ENCODE results near the gene KCNN3. TPM values are rescaled to one million over a fixed set of nuclear protein-coding genes. Genes with fewer than 3 reads are reported as not detected.

The KCNN3 gene
- total RNA-seq, 4 donors from 2014 or later = 3.6 to 17.0 (median 12.4) TPM

DNA sequence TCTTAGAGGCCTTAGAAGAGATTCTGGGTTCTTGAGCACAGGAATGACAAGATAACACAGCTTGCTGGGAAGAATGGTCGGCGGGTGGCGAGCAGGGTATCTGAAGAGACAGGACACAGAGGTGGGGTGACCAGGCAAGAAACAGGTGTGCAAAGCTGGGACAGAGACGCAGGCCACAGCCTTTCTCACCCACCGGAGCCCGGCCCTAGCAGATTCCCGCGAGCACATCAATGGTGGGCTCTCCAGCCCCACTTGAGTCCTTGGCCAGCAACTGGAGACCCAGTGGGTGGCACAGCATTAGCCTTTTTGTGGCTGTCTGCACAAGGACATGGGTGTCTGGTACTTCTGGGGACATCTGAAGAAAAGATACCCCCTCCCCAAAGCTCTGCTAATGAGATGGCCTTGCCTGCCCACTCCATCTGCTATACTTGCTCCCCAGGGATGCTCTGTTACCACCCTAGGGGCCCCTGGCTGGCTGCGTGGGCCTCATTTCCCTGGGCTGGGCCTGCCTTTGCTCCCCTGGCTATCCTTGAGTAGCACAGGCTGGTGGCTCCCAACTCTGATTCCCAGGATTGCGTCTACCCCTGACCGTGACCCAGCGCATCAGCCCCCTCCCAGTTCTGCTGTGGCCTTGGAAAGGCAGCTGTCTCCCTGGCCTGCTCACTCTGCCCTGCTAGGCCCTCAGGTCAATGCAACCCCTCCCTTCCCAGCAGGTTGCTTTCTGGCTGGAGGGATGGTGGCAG, 134.8 kb downstream of the KCNN3 start:
- peaks cover 23 to 35% (median 29%) of the 10 kb centered on the region in 4 donors for H3K4me1 ChIP-seq
- no peaks in the 10 kb centered on the region for H3K36me3 ChIP-seq
- H3K4me3 ChIP-seq = no peak overlapping the region
- H3K27me3 ChIP-seq = no peaks in the 10 kb centered on the region
- no peak overlapping the region for H3K27ac ChIP-seq (replicated peaks in 1 of 4)
- H3K9me3 ChIP-seq = no peaks in the 10 kb centered on the region
- no peak for TF ChIP-seq CTCF (IDR thresholded peaks at IDR 0.05)
- TF ChIP-seq POLR2A (IDR thresholded peaks at IDR 0.05; ENCODE audit: low read depth) = no peak
- no peak for TF ChIP-seq EP300 (IDR thresholded peaks at IDR 0.05)
- no peak for TF ChIP-seq POLR2AphosphoS5 (IDR thresholded peaks at IDR 0.05)
- 98% methylated on average over 8 of the region's 12 CpGs for WGBS
- DNase-seq (ENCODE audit: extremely low spot score) = no peak
- intact Hi-C loops (cut with DNase I) = no loop called here

- no peaks in the 10 kb centered on the region for H3K27me3 ChIP-seq
- intact Hi-C loops (cut with DNase I) = no loop called here
- no peaks in the 10 kb centered on the region for H3K9me3 ChIP-seq
- WGBS = 73% methylated on average over 4 of the region's 4 CpGs
- H3K4me3 ChIP-seq = no peak overlapping the region
- no peak for TF ChIP-seq POLR2A (IDR thresholded peaks at IDR 0.05; ENCODE audit: low read depth)
- no peak for TF ChIP-seq POLR2AphosphoS5 (IDR thresholded peaks at IDR 0.05)
- no peak for TF ChIP-seq CTCF (IDR thresholded peaks at IDR 0.05)
- no peak for TF ChIP-seq EP300 (IDR thresholded peaks at IDR 0.05)
- H3K4me1 ChIP-seq = peaks cover 39 to 51% (median 45%) of the 10 kb centered on the region in 4 donors
- no peaks in the 10 kb centered on the region for H3K36me3 ChIP-seq
- DNase-seq (ENCODE audit: extremely low spot score) = no peak
- no peak overlapping the region for H3K27ac ChIP-seq (replicated peaks in 1 of 4)
Observed at GRCh38 chr1:154733621-154734020, 136.5 kb downstream of the KCNN3 start.

GRCh38 chr1:154730986-154731489, 139.0 kb downstream of the KCNN3 start:
- no peaks in the 10 kb centered on the region for H3K9me3 ChIP-seq
- intact Hi-C loops (cut with DNase I) = no loop called here
- H3K27ac ChIP-seq (replicated peaks in 1 of 4) = peak overlapping the region; percentile 74 to 85 (median 75)
- no peaks in the 10 kb centered on the region for H3K27me3 ChIP-seq
- no peaks in the 10 kb centered on the region for H3K36me3 ChIP-seq
- TF ChIP-seq POLR2AphosphoS5 (IDR thresholded peaks at IDR 0.05) (peak; percentile 14 to 34), POLR2A (IDR thresholded peaks at IDR 0.05; ENCODE audit: low read depth) (no peak), EP300 (IDR thresholded peaks at IDR 0.05) (no peak)
- no peak for DNase-seq (ENCODE audit: extremely low spot score)
- 22% methylated on average over 10 of the region's 10 CpGs for WGBS
- no peak overlapping the region for H3K4me3 ChIP-seq
- H3K4me1 ChIP-seq = peaks cover 39 to 77% (median 71%) of the 10 kb centered on the region in 4 donors

DNA sequence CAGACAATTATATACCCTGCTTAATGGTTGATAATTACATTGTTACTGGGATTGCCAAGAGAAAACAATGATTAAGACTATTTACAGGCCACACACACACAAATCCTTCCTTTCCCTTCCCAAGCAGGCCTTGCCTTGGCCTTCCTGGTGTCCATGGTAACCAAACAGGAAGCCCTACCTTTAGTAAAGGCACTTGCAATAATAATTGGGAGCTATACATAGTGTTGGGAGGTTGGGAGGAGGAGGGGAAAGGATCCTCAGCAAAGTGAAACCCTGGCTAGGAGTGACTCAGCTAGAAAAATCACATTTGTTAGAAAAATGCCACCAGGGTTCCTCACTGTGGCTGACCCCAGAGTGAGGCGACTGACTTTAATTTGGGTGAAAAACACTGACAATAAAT, 139.8 kb downstream of the KCNN3 start:
- Histone ChIP-seq H3K27me3 (no peaks in the 10 kb centered on the region), H3K36me3 (no peaks in the 10 kb centered on the region), H3K27ac (replicated peaks in 1 of 4) (peak overlapping the region; percentile 74 to 85 (median 75)), H3K4me3 (no peak overlapping the region), H3K9me3 (no peaks in the 10 kb centered on the region), H3K4me1 (peaks cover 39 to 78% (median 74%) of the 10 kb centered on the region in 4 donors)
- intact Hi-C loops (cut with DNase I) = no loop called here
- 85% methylated on average over 1 of the region's 1 CpG for WGBS
- no peak for DNase-seq (ENCODE audit: extremely low spot score)
- TF ChIP-seq CTCF (IDR thresholded peaks at IDR 0.05) (no peak), POLR2AphosphoS5 (IDR thresholded peaks at IDR 0.05) (peak; percentile 9 to 24)

- Histone ChIP-seq H3K4me1 (peaks cover 39 to 78% (median 74%) of the 10 kb centered on the region in 4 donors), H3K4me3 (no peak overlapping the region), H3K27ac (replicated peaks in 1 of 4) (peak overlapping the region; percentile 74 to 85 (median 75)), H3K36me3 (no peaks in the 10 kb centered on the region), H3K27me3 (no peaks in the 10 kb centered on the region), H3K9me3 (no peaks in the 10 kb centered on the region)
- intact Hi-C loops (cut with DNase I) = no loop called here
- TF ChIP-seq EP300 (IDR thresholded peaks at IDR 0.05) (no peak), POLR2AphosphoS5 (IDR thresholded peaks at IDR 0.05) (peak in 1 of 2 donors; percentile 71)
- no peak for DNase-seq (ENCODE audit: extremely low spot score)
- 48% methylated on average over 3 of the region's 3 CpGs for WGBS
Observed at GRCh38 chr1:154729577-154729976, 140.5 kb downstream of the KCNN3 start.

Measured in esophagus muscularis mucosa (tissue), 4 donors.